Fibroblast of lung (primary cell): Measurements from ENCODE around the gene SEMA4B. TPM values are rescaled to one million over a fixed set of nuclear protein-coding genes. Genes with fewer than 3 reads are reported as not detected.

Experiments used
- DNase-seq, 2 donors: peaks; one replicate each; pipeline versions ENCODE4 v3.0.0 to v3.0.0-alpha.2; 2010; ENCODE audit warnings: low read depth in 2 of 2
- H2AFZ ChIP-seq: 2 replicates; pipeline ENCODE4 v1.5.1; 2012; ENCODE audit warnings: low read length, control low read depth, inconsistent platforms
- H3K27ac ChIP-seq: 2 replicates; pipeline ENCODE4 v1.5.1; 2011; ENCODE audit warnings: low read length, control low read depth; ENCODE audit not compliant: insufficient read depth
- H3K27me3 ChIP-seq: 2 replicates; pipeline ENCODE4 v1.5.1; 2011; ENCODE audit warnings: mild to moderate bottlenecking, low read length; ENCODE audit not compliant: control insufficient read depth, insufficient read depth
- H3K36me3 ChIP-seq: 2 replicates; pipeline ENCODE4 v1.5.1; 2011; ENCODE audit warnings: low read length; ENCODE audit not compliant: control insufficient read depth, insufficient read depth
- H3K4me1 ChIP-seq: 2 replicates; pipeline ENCODE4 v1.5.1; 2011; ENCODE audit warnings: low read length; ENCODE audit not compliant: control insufficient read depth, insufficient read depth; ENCODE audit errors: extremely low read depth
- H3K4me2 ChIP-seq: 2 replicates; pipeline ENCODE4 v1.5.1; 2011; ENCODE audit warnings: low read length, control low read depth; ENCODE audit not compliant: insufficient read depth; ENCODE audit errors: extremely low read depth
- H3K4me3 ChIP-seq, 4 experiments: fragments of 200-600 bp in 1 of 4; sonication (generic) in 1 of 4; replicated peaks in 1 of 4; 2 replicates each; pipeline ENCODE4 v1.5.1; 2011 to 2016; ENCODE audit warnings: low read length in 4 of 4, low read depth in 3 of 4, mild to moderate bottlenecking in 3 of 4, control low read depth in 2 of 4, inconsistent platforms in 1 of 4, mixed read lengths in 1 of 4; ENCODE audit not compliant: insufficient read depth in 1 of 4; ENCODE audit errors: control extremely low read depth in 1 of 4
- H3K79me2 ChIP-seq: 2 replicates; pipeline ENCODE4 v1.5.1; 2012; ENCODE audit warnings: mild to moderate bottlenecking, low read length, inconsistent platforms; ENCODE audit not compliant: control insufficient read depth, insufficient read depth
- H3K9ac ChIP-seq: 2 replicates; pipeline ENCODE4 v1.5.1; 2011; ENCODE audit warnings: mild to moderate bottlenecking, low read length, control low read depth; ENCODE audit not compliant: insufficient read depth
- H3K9me3 ChIP-seq: 2 replicates; pipeline ENCODE4 v1.5.1; 2012; ENCODE audit warnings: low read depth, low read length; ENCODE audit not compliant: control insufficient read depth, insufficient read depth
- H4K20me1 ChIP-seq: 2 replicates; pipeline ENCODE4 v1.5.1; 2011; ENCODE audit warnings: low read length; ENCODE audit not compliant: control insufficient read depth, insufficient read depth; ENCODE audit errors: extremely low read depth
- EZH2 ChIP-seq: IDR thresholded peaks from 2 replicates; pipeline ENCODE4 v1.5.1; 2012; ENCODE audit warnings: low read length, control low read depth, mild to moderate bottlenecking; ENCODE audit errors: missing control alignments
- polyA plus RNA-seq, 2 donors: library from polyadenylated mRNA; depleted of rRNA in 1 of 2; stranded (reverse) in 1 of 2; unstranded in 1 of 2; fragments of >200 nt; gene quantifications; 2 replicates each; pipeline ENCODE4 v1.2.1, GENCODE V29; 2011 to 2012; ENCODE audit warnings: missing spikeins in 1 of 2
- total RNA-seq: library from RNA; depleted of rRNA; stranded (reverse); fragments of >200 nt; gene quantifications from 2 replicates; pipeline ENCODE4 v1.2.1, GENCODE V29; 2014
- TF ChIP-seq, protein P1 (sequence below), 2 donors: IDR thresholded peaks in 1 of 2; conservative IDR thresholded peaks in 1 of 2; 1 replicate in 1 of 2; 2 replicates in 1 of 2; pipeline ENCODE4 v1.5.1; 2011 to 2012; ENCODE audit warnings: low read length in 2 of 2, control low read depth in 1 of 2, inconsistent platforms in 1 of 2, low read depth in 1 of 2, mild to moderate bottlenecking in 1 of 2

The SEMA4B gene
- total and polyA plus RNA-seq, 2 donors (not counting 1 experiment from before 2014, with no cell fraction given) = 12.8 to 30.4 TPM

DNA sequence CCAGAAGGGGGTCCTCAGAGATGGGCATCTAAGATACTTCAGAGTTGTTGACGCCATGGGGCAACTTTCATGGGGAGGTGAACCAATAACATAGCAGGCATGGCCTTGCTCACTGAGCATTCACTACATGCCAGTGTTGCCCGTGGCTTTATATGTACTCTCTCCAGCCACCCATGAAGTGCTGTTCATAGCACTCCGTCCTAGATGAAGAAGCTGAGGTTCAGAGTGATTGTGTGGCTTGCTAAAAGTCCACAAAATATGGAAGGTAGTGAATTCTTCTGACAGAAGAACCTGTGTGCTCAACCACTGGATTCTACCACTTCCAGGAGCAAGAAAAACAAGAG lies 9.8 kb upstream of the SEMA4B start:
- DNase-seq = no peak
- Histone ChIP-seq H3K9me3 (no peaks in the 10 kb centered on the region), H3K79me2 (no peaks in the 10 kb centered on the region), H3K27ac (no peak overlapping the region), H4K20me1 (no peaks in the 10 kb centered on the region), H3K4me1 (peaks cover 9% of the 10 kb centered on the region), H2AFZ (no peak overlapping the region), H3K36me3 (no peaks in the 10 kb centered on the region), H3K9ac (no peak overlapping the region), H3K4me2 (no peak overlapping the region), H3K27me3 (no peaks in the 10 kb centered on the region), H3K4me3 (no peak overlapping the region)
- TF ChIP-seq, protein P1, sequence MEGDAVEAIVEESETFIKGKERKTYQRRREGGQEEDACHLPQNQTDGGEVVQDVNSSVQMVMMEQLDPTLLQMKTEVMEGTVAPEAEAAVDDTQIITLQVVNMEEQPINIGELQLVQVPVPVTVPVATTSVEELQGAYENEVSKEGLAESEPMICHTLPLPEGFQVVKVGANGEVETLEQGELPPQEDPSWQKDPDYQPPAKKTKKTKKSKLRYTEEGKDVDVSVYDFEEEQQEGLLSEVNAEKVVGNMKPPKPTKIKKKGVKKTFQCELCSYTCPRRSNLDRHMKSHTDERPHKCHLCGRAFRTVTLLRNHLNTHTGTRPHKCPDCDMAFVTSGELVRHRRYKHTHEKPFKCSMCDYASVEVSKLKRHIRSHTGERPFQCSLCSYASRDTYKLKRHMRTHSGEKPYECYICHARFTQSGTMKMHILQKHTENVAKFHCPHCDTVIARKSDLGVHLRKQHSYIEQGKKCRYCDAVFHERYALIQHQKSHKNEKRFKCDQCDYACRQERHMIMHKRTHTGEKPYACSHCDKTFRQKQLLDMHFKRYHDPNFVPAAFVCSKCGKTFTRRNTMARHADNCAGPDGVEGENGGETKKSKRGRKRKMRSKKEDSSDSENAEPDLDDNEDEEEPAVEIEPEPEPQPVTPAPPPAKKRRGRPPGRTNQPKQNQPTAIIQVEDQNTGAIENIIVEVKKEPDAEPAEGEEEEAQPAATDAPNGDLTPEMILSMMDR (conservative IDR thresholded peaks at IDR 0.05 in 1 of 2, IDR thresholded peaks at IDR 0.05 in 1 of 2; ENCODE audit: low read depth in 1 of 2, low read length in 2 of 2) = no peak
- no peak for TF ChIP-seq EZH2

DNA sequence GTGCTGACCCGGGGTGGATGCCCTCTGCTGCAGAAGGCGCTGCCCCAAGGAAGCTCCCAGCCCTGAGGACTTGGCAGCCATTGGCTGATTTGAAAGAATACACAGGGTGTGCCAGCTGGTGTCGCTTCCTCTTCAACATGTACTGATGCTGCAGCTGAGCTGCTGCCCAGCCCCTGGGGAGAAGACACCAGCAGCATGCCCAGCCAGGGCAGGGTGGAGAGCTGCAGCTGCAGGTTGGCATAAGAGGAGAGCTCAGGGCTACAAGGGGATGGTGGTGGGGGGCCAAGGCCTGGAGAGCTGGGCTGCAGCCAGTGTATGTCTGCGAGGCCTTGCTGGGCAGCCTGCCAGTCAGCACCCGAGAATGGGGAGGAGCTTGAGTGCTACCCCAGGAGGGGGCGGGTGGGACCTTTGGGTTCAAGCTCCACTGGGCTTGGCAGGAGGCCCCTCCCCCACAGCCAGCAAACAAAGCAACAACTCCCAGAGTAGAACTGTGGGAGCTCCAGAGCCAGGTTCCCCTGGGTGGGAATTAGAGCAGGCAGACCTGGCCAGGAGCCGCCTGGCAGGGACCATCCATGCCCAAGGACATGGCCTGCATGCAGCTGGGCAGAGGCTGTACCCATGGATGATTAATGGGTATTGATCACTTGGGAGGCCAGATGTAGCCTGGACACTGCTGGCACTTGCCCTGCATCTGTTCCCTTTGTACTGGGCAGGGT lies 9.2 kb upstream of the SEMA4B start:
- Histone ChIP-seq H4K20me1 (no peaks in the 10 kb centered on the region), H3K9me3 (no peaks in the 10 kb centered on the region), H3K9ac (no peak overlapping the region), H3K27me3 (no peaks in the 10 kb centered on the region), H3K27ac (no peak overlapping the region), H3K4me1 (peaks cover 9% of the 10 kb centered on the region), H3K36me3 (no peaks in the 10 kb centered on the region), H2AFZ (no peak overlapping the region), H3K4me3 (no peak overlapping the region), H3K79me2 (no peaks in the 10 kb centered on the region), H3K4me2 (no peak overlapping the region)
- peak; percentile 29 to 65 for DNase-seq
- TF ChIP-seq, protein P1 (conservative IDR thresholded peaks at IDR 0.05 in 1 of 2, IDR thresholded peaks at IDR 0.05 in 1 of 2; ENCODE audit: low read depth in 1 of 2, low read length in 2 of 2) = no peak
- TF ChIP-seq EZH2 = no peak

DNA sequence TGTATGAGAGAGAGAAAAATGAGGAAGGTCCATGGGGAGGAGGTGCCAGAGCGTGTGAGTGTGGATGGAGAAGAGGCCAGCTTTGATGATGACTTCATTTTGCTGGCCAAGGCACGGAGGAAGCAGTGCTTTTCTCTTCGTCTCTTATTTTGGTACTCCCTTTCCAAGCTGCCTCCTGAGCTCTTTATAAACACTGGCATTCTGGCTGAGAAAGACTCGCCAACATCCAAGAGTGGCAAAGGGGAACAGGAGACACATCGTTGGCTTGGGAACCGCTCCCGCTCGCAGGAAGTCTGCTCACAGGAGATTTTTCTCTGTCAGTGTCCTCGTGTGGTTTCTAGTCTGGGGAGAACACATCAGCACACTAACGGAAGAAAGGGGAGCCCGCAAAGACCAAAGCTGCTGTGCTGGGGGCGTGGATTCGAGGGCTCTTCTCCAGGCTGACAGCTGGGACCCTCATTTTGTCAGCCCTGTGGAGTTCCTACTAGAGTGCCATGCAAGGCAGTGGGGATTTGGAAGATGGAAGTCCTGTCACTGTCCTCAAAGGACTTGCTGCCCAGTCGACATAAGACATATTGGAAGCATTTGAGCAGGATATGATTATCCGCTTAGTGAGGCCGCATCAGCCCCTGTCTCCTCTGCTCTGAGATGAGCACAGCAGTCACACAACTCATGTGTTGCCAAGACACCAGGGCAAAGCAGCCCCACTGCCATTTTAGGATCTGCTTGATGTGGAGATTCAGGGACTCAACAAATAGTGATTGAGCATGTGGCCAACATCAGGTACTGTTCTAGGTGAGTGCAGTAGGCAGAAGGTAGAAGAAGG lies 8.0 kb upstream of the SEMA4B start:
- Histone ChIP-seq H2AFZ (peak overlapping the region; percentile 81), H3K9me3 (no peaks in the 10 kb centered on the region), H3K4me3 (no peak overlapping the region), H3K79me2 (no peaks in the 10 kb centered on the region), H3K27ac (no peak overlapping the region), H3K4me1 (peaks cover 9% of the 10 kb centered on the region), H4K20me1 (no peaks in the 10 kb centered on the region), H3K27me3 (no peaks in the 10 kb centered on the region), H3K9ac (no peak overlapping the region), H3K4me2 (peak overlapping the region; percentile 62), H3K36me3 (no peaks in the 10 kb centered on the region)
- no peak for TF ChIP-seq EZH2
- TF ChIP-seq, protein P1 (conservative IDR thresholded peaks at IDR 0.05 in 1 of 2, IDR thresholded peaks at IDR 0.05 in 1 of 2; ENCODE audit: low read depth in 1 of 2, low read length in 2 of 2) = no peak
- DNase-seq = peak; percentile 15 to 69
